Right ventricle myocardium inferior (tissue), 1 donor: ENCODE results near the gene ABCA13. TPM values are rescaled to one million over a fixed set of nuclear protein-coding genes. Genes with fewer than 3 reads are reported as not detected.

ENCODE experiments used
- ATAC-seq: fragments of 200-7000 bp; cut with Tn5 transposase; one replicate; pipeline ENCODE4 v1.9.1; 2020; ENCODE audit warnings: mild to moderate bottlenecking, moderate library complexity
- DNase-seq: peaks from one replicate; pipeline ENCODE4 v3.0.0; 2021; ENCODE audit errors: missing footprints
- intact Hi-C: fragments of 100-400 bp; cut with DNase I; formaldehyde crosslinking; loops from one replicate; pipeline ENCODE4 v1.11.0; 2022
- total RNA-seq: library from RNA; stranded (reverse); fragmentation: NEBNext Ultra II Directional; extraction: Animal tissue kit (Norgen Biotek cat#: 25700); gene quantifications from one replicate; pipeline ENCODE4 v1.2.1, GENCODE V29; 2021
- donor health status: DM: no; HTN: yes; CAD: no; lungs with severe emphysema.

Gene ABCA13
- total RNA-seq, 1 donor from 2014 or later = not detected

DNA sequence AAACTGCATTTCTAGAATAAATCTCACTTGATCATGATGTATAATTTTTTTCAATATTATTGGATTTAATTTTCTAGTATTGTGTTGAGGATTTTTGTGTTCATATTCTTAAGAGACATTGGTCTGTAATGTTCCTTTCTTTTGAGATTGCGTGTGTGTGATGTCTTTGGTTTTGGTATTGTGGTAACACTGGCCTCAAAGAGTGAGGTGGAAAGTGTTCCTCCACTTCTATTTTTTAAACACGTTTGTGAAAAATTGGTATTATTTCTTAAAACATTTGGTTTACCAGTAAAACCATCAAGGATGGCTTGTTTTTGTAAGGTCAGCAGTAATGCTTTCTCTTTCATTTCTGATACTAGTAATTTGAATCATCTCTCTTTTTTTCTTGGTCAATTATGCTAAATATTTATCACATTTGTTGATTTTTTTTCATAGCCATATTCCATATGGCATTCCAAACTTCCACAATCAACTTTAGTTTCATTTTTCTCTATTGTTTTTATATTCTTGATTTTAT lies 462.9 kb downstream of the ABCA13 start:
- ATAC-seq (no peak), DNase-seq (no peak)
- intact Hi-C loops = loop anchor here (10.0 kb wide), 1 partner anchor 81 kb away; no protein-coding TSS in a partner anchor

- intact Hi-C loops = loop anchor here (10.0 kb wide), 1 partner anchor 79 kb away; no protein-coding TSS in a partner anchor
- ATAC-seq = peak; percentile 67
- DNase-seq = no peak
These were observed 464.5 kb downstream of the ABCA13 start for GRCh38 chr7:48635796-48636195.

DNA sequence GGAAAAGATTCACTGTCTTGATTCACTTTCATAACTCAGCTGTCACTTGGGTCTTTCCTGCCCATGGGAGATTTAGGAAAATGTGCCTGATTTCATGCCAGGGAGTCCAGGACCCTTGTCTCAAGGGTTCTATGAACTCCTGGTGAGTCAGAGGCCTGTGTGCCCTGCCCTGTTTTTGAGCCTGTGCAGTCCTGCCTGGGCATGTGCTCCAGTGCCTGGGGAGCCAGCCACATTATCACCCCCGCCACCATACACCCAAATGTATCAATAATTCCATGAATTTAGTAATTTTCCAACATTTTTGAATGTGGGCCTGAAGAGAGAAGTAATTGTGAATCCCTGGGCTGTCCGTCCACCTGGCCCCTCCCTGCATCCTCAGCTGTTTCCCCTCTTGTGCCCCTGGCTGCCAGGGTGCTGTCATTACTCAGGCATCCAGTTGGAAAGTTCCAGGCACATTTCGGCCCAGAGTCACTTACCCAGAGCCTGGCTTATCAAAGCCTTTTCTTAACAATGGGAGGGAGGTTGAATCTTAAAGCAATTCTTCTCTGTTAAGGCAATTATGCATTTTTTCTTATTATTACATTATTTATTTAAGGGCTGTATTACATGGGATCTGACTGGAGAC lies 465.2 kb downstream of the ABCA13 start:
- ATAC-seq (peak; percentile 93), DNase-seq (no peak)
- intact Hi-C loops = loop anchor here (10.0 kb wide), 1 partner anchor 78 kb away; no protein-coding TSS in a partner anchor

DNA sequence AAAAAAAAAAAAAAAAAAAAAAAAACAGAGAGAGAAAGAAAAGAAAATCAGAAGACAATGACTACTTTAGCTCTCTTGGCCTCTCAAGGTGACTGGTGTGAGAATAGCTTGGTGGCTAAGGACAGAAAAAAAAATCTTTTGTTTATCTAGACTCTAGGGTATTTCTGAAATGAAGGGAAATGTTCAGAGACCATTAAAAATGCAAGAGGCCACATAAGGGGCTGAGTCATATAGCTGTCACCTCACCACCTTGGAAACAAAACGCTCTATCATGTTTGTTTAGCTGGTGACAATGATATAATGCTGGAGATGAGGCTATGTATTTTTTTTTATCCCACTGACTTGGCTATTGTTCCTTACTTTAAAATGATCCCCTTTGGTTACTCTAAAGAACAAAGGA lies 466.1 kb downstream of the ABCA13 start:
- no peak for DNase-seq
- intact Hi-C loops = loop anchor here (10.0 kb wide), 1 partner anchor 77 kb away; no protein-coding TSS in a partner anchor
- no peak for ATAC-seq

- intact Hi-C loops = loop anchor here (10.0 kb wide), 1 partner anchor 77 kb away; no protein-coding TSS in a partner anchor
- ATAC-seq (no peak), DNase-seq (no peak)
These were observed 466.8 kb downstream of the ABCA13 start for GRCh38 chr7:48638041-48638440.

DNA sequence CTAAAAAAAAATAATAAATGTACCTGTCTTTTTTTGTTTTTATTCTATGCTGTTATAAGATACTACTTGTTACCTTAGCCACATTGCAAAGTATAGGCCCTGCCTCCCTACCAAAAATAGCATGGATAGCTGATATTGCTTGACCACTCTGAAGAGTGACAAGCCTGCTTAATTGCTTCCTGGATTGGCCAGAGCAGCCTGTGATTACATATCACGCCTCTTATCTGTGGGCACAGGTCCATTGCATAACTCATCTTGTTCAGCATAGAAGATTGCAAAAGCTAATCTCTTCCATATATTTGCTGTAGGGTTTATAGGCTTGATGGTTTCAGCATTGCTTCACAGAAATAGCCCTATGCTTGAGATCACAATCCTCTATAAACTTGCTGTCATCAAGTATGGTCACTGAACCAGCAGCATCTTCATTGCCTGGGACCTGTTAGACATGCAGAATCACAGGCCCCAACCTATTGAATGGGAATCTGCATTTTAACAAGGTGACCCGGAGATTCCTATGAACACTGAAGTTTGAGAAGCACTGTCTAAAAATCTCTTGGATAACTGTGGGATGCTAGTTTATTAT lies 472.3 kb downstream of the ABCA13 start:
- ATAC-seq (peak; percentile 42), DNase-seq (no peak)
- intact Hi-C loops = no loop called here

GRCh38 chr7:48658138-48658537 lies 486.9 kb downstream of the ABCA13 start:
- ATAC-seq (no peak), DNase-seq (no peak)
- intact Hi-C loops = no loop called here

- ATAC-seq (no peak), DNase-seq (no peak)
- intact Hi-C loops = no loop called here
These were observed 489.1 kb downstream of the ABCA13 start for GRCh38 chr7:48660306-48660870.

DNA sequence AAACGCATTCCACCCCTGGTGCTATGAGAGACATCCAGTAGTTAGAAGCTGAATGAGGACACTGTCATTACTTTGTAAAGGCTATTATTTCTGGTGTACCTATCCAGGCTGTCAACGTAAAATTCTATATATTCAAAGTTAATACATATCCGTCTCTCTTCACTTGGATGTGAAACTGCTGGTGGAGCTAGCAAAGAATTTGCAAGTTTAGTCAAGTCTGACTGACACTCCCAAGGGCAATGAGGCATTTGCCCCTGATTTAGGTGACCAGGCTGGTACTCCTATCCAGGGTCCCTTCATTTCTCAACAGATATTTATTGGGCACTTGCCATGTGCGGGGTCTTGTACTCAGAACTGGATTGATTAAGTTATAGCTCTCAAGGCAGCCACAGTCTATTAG lies 493.0 kb downstream of the ABCA13 start:
- DNase-seq (no peak), ATAC-seq (no peak)
- intact Hi-C loops = no loop called here

GRCh38 chr7:48665353-48666135 lies 494.3 kb downstream of the ABCA13 start:
- ATAC-seq = no peak
- DNase-seq = no peak
- intact Hi-C loops = no loop called here

DNA sequence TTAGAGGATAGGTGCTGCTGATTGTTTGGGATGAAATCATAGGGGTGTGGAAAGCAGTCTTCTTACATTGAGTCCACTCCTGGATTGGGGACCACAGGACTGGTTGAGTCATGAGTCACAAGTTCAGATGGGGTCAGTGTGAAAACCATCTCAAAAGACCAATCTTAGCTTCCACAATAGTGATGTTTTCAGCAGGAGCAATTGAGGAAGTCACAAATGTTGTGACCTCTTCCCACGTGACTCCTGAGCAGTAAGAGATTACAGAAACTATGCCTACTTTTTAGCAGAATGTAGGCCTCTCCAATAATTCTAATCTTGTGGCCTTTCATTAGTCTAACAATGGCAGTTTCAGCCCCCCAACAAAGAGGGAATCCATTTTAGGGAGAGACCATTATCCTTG lies 496.1 kb downstream of the ABCA13 start:
- intact Hi-C loops = no loop called here
- no peak for DNase-seq
- no peak for ATAC-seq

DNA sequence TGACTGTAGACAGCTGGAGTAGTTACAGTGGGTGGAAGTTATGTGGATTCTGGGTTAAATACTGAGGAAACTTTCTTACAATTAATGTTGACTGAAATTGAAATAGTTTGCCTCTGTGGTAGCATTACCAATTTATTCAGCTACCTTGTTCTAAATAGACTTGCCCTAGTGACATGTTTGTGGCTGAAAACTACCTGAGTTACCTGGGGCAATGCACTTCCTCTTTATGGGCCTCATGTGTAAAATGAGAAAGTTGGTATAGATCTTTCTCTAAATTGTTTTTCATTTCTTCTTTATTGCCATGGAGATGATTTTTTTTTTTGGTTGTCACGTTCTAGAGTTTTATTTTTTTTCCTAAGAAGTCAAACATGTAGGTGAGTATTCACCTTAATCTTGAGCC lies 500.4 kb downstream of the ABCA13 start:
- ATAC-seq (no peak), DNase-seq (no peak)
- intact Hi-C loops = no loop called here

DNA sequence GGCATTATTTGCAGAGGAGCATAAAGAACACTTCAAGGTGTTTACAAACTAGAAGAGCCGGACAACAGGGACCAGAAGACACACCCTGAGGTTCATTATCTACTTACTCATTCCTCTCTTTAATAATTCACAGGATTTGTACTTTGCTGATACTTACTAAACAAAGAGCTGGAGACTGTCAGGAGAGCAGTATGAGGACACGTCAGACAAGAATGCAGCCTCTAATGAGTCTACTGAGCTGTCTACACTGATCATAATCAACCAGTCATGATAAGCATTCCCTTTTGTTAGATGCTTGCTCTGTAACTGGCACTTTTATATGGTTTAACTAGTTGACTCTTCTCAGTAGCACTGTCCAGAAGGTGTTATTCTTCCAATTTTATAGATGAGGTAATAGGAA lies 509.7 kb downstream of the ABCA13 start:
- ATAC-seq (no peak), DNase-seq (no peak)
- intact Hi-C loops = no loop called here

- intact Hi-C loops = no loop called here
- DNase-seq = no peak
- ATAC-seq = no peak
These were observed 520.5 kb downstream of the ABCA13 start for GRCh38 chr7:48691788-48692187.

Other genes with a start within 250 kb of the ABCA13 start
- gene PKD1L1, start 223.0 kb upstream of the ABCA13 start, total RNA-seq = 1.3 TPM
- 29.6 TPM for gene HUS1, start 191.8 kb upstream of the ABCA13 start, total RNA-seq
- gene SUN3, start 142.4 kb upstream of the ABCA13 start, total RNA-seq = not detected
- not detected for gene C7orf57, start 135.9 kb upstream of the ABCA13 start, total RNA-seq
- 20.9 TPM for gene UPP1, start 82.2 kb upstream of the ABCA13 start, total RNA-seq